Neural cell (in vitro differentiated cells): Measurements from ENCODE around the gene TEX38. TPM values are rescaled to one million over a fixed set of nuclear protein-coding genes. Genes with fewer than 3 reads are reported as not detected.

Source experiments
- H2AFZ ChIP-seq: fragments of 200-600, 300-800 bp; sonication (generic), shearing (Covaris generic); 2 replicates; pipeline ENCODE4 v1.6.0; 2014; ENCODE audit warnings: low read depth, mild to moderate bottlenecking, antibody characterized with exemption, low read length, moderate library complexity
- H3F3A ChIP-seq: fragments of 200-600 bp; shearing (Covaris generic); 2 replicates; pipeline ENCODE4 v1.6.1; 2016; ENCODE audit warnings: mild to moderate bottlenecking, moderate library complexity, mixed read lengths, antibody characterized with exemption, low read length; ENCODE audit not compliant: insufficient read depth, poor library complexity, severe bottlenecking
- H3K27ac ChIP-seq: fragments of 200-600, 300-800 bp; sonication (generic), shearing (Covaris generic); 2 replicates; pipeline ENCODE4 v1.5.1; 2014; ENCODE audit warnings: mild to moderate bottlenecking, low read length, moderate library complexity
- H3K27me3 ChIP-seq: fragments of 300-800, 200-600 bp; sonication (generic), shearing (Covaris generic); 2 replicates; pipeline ENCODE4 v1.6.0; 2014; ENCODE audit warnings: mild to moderate bottlenecking, low read depth, low read length, moderate library complexity; ENCODE audit not compliant: insufficient read depth
- H3K36me3 ChIP-seq: fragments of 300-800, 200-600 bp; sonication (generic), shearing (Covaris generic); 2 replicates; pipeline ENCODE4 v1.5.1; 2014; ENCODE audit warnings: mild to moderate bottlenecking, antibody characterized with exemption, low read length, moderate library complexity; ENCODE audit not compliant: insufficient read depth
- H3K4me2 ChIP-seq: fragments of 300-800, 200-600 bp; sonication (generic), shearing (Covaris generic); 2 replicates; pipeline ENCODE4 v1.6.0; 2014; ENCODE audit warnings: mild to moderate bottlenecking, low read length
- H3K4me3 ChIP-seq: fragments of 300-800, 200-600 bp; sonication (generic), shearing (Covaris generic); 2 replicates; pipeline ENCODE4 v1.5.1; 2014; ENCODE audit warnings: mild to moderate bottlenecking, low read length, moderate library complexity
- H3K79me2 ChIP-seq: fragments of 200-600 bp; shearing (Covaris generic); replicated peaks from 2 replicates; pipeline ENCODE4 v1.6.0; 2014; ENCODE audit warnings: mild to moderate bottlenecking, low read length, moderate library complexity; ENCODE audit not compliant: insufficient read depth
- H3K9ac ChIP-seq: fragments of 300-800, 200-600 bp; sonication (generic), shearing (Covaris generic); 2 replicates; pipeline ENCODE4 v1.6.1; 2016; ENCODE audit warnings: mild to moderate bottlenecking, low read length, mixed read lengths
- H3K9me2 ChIP-seq: fragments of 200-600 bp; shearing (Covaris generic); 2 replicates; pipeline ENCODE4 v1.6.1; 2016; ENCODE audit warnings: mild to moderate bottlenecking, low read length, mixed read lengths; ENCODE audit not compliant: insufficient read depth
- H3K9me3 ChIP-seq: fragments of 200-600, 300-800 bp; sonication (generic), shearing (Covaris generic); 2 replicates; pipeline ENCODE4 v1.6.1; 2016; ENCODE audit warnings: mild to moderate bottlenecking, mixed run types, low read length, moderate library complexity, mixed read lengths
- H4K20me1 ChIP-seq: fragments of 200-600 bp; shearing (Covaris generic); 2 replicates; pipeline ENCODE4 v1.6.1; 2016; ENCODE audit warnings: mild to moderate bottlenecking, mixed run types; ENCODE audit not compliant: insufficient read depth
- CTCF ChIP-seq: fragments of 450-650 bp; IDR thresholded peaks from 2 replicates; pipeline ENCODE4 v1.5.1; 2014; ENCODE audit warnings: antibody characterized with exemption, mild to moderate bottlenecking, moderate library complexity; ENCODE audit not compliant: poor library complexity, severe bottlenecking
- EP300 ChIP-seq: fragments of 450-650 bp; conservative IDR thresholded peaks from 2 replicates; pipeline ENCODE4 v1.6.1; 2014; ENCODE audit warnings: antibody characterized with exemption, mild to moderate bottlenecking, moderate library complexity; ENCODE audit not compliant: poor library complexity, severe bottlenecking
- EZH2 ChIP-seq: fragments of 200-600, 300-800 bp; shearing (Covaris generic), sonication (generic); IDR thresholded peaks from 2 replicates; pipeline ENCODE4 v1.6.1; 2014; ENCODE audit warnings: antibody characterized with exemption, low read length, borderline replicate concordance, mild to moderate bottlenecking; ENCODE audit not compliant: insufficient read depth, poor library complexity, severe bottlenecking
- MXI1 ChIP-seq: fragments of 450-650 bp; conservative IDR thresholded peaks from 2 replicates; pipeline ENCODE4 v1.6.1; 2014; ENCODE audit warnings: antibody characterized with exemption, mild to moderate bottlenecking; ENCODE audit not compliant: poor library complexity, severe bottlenecking
- POLR2AphosphoS5 ChIP-seq: IDR thresholded peaks from 2 replicates; pipeline ENCODE4 v1.6.1; 2012
- RAD21 ChIP-seq: fragments of 450-650 bp; conservative IDR thresholded peaks from 2 replicates; pipeline ENCODE4 v1.6.1; 2014; ENCODE audit warnings: antibody characterized with exemption, mild to moderate bottlenecking, moderate library complexity
- REST ChIP-seq: IDR thresholded peaks from 2 replicates; pipeline ENCODE4 v1.6.1; 2012; ENCODE audit warnings: borderline replicate concordance
- SMC3 ChIP-seq: fragments of 450-650 bp; conservative IDR thresholded peaks from 2 replicates; pipeline ENCODE4 v1.6.1; 2014; ENCODE audit warnings: antibody characterized with exemption, mild to moderate bottlenecking, moderate library complexity; ENCODE audit not compliant: poor library complexity
- TAF1 ChIP-seq: IDR thresholded peaks from 2 replicates; pipeline ENCODE4 v1.6.1; 2012; ENCODE audit warnings: low read depth
- polyA plus RNA-seq: library from polyadenylated mRNA; depleted of rRNA; stranded (reverse); fragments of >200 nt; gene quantifications from 2 replicates; pipeline ENCODE4 v1.2.3, GENCODE V29; 2014

The TEX38 gene
- polyA plus RNA-seq, 1 donor from 2014 or later: not detected

GRCh38 chr1:46652321-46653100 is 19.1 kb upstream of the TEX38 start:
- H2AFZ ChIP-seq: no peak overlapping the region
- no peaks in the 10 kb centered on the region for H3F3A ChIP-seq
- no peak overlapping the region for H3K27ac ChIP-seq
- H3K4me3 ChIP-seq: no peak overlapping the region
- H3K27me3 ChIP-seq: no peaks in the 10 kb centered on the region
- no peaks in the 10 kb centered on the region for H3K9me2 ChIP-seq
- TF ChIP-seq POLR2AphosphoS5 (no peak), EP300 (no peak), REST (no peak), EZH2 (no peak), RAD21 (no peak), TAF1 (no peak), CTCF (no peak), MXI1 (no peak), SMC3 (no peak)
- H3K79me2 ChIP-seq: no peaks in the 10 kb centered on the region
- H3K4me2 ChIP-seq: no peak overlapping the region
- peaks cover 25% of the 10 kb centered on the region for H3K36me3 ChIP-seq
- H3K9ac ChIP-seq: no peak overlapping the region
- no peaks in the 10 kb centered on the region for H4K20me1 ChIP-seq
- peaks cover 6% of the 10 kb centered on the region for H3K9me3 ChIP-seq

- Histone ChIP-seq H3K79me2 (no peaks in the 10 kb centered on the region), H3K27ac (no peak overlapping the region), H3K9ac (no peak overlapping the region), H3K36me3 (peaks cover 25% of the 10 kb centered on the region), H3K4me2 (no peak overlapping the region), H3F3A (no peaks in the 10 kb centered on the region), H4K20me1 (no peaks in the 10 kb centered on the region), H3K9me2 (no peaks in the 10 kb centered on the region), H2AFZ (no peak overlapping the region), H3K9me3 (peaks cover 6% of the 10 kb centered on the region), H3K4me3 (no peak overlapping the region), H3K27me3 (no peaks in the 10 kb centered on the region)
- TF ChIP-seq POLR2AphosphoS5 (no peak), TAF1 (no peak), RAD21 (no peak), CTCF (no peak), EZH2 (no peak), SMC3 (no peak), EP300 (no peak), MXI1 (no peak), REST (no peak)
Measured at GRCh38 chr1:46653405-46653958, 18.2 kb upstream of the TEX38 start.
